C4-2B (cell line): ENCODE results near the gene SYNE2.

Experiments
- ZFX ChIP-seq: fragments of 450-650 bp; IDR thresholded peaks from 2 replicates; pipeline ENCODE4 v1.6.1; 2017
- TF ChIP-seq, protein P1 (sequence below): fragments of 450-650 bp; conservative IDR thresholded peaks from 2 replicates; pipeline ENCODE4 v1.5.1; 2017; ENCODE audit warnings: mild to moderate bottlenecking

DNA sequence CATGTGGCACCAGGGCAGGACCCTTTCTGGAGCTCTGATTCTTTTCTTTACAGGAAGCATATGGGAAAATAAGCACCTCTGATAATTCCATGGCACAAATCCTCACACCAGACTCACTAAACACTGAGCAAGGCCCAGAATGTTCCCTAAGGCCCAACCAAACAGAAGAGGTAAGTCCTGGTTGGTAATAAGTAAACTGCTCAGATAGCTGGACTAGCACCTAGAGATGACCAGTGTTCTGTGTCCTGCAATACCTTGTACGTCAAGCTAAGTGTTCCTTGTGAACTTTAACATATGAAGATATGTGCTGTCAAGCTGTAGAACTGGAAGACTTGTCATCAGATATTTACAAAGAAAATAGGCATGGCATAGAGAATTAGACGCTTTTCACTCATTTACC is 254.6 kb downstream of the SYNE2 start:
- TF ChIP-seq, protein P1, sequence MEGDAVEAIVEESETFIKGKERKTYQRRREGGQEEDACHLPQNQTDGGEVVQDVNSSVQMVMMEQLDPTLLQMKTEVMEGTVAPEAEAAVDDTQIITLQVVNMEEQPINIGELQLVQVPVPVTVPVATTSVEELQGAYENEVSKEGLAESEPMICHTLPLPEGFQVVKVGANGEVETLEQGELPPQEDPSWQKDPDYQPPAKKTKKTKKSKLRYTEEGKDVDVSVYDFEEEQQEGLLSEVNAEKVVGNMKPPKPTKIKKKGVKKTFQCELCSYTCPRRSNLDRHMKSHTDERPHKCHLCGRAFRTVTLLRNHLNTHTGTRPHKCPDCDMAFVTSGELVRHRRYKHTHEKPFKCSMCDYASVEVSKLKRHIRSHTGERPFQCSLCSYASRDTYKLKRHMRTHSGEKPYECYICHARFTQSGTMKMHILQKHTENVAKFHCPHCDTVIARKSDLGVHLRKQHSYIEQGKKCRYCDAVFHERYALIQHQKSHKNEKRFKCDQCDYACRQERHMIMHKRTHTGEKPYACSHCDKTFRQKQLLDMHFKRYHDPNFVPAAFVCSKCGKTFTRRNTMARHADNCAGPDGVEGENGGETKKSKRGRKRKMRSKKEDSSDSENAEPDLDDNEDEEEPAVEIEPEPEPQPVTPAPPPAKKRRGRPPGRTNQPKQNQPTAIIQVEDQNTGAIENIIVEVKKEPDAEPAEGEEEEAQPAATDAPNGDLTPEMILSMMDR = no peak
- no peak for TF ChIP-seq ZFX
